Islet of Langerhans (tissue), 1 donor: ENCODE measurements around the gene PPP1R11.
"Not testable (repeated sequence)": the region's sequence is repeated elsewhere in the genome, so short reads cannot be mapped to it uniquely, and the experiment has no call there.

Experiments
- FAIRE-seq: peaks from one replicate; lab custom pipeline; 2011; peaks lifted over from hg19 to GRCh38; lab: Jason Lieb, UNC

The PPP1R11 gene

GRCh38 chr6:30097902-30098768 is 31.1 kb downstream of the PPP1R11 start:
- no peak for FAIRE-seq

DNA sequence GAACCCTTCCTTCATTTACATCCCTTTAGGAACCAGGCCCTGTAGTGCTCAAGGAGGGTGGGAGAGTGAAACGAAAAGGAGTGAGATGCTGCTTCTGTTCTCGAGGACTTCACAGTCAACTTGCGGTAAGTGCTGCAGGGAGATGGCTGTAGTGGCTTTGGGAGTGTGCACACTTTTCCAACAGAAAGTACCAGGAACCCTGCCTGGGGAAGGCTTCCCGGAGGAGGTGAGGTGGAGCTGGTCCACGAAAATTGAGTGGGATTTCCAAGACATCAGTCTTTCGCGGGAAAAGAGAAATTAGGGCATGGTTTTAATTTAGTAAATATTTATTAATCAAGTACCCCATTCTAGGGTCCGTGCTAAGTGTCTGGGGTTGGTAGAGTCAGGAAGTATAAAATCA is 33.2 kb downstream of the PPP1R11 start:
- no peak for FAIRE-seq

GRCh38 chr6:30100585-30101443 is 33.8 kb downstream of the PPP1R11 start:
- no peak for FAIRE-seq

- no peak for FAIRE-seq
These were observed 34.7 kb downstream of the PPP1R11 start for GRCh38 chr6:30101444-30102413.

- no peak for FAIRE-seq
These were observed 35.5 kb downstream of the PPP1R11 start for GRCh38 chr6:30102414-30102969.

DNA sequence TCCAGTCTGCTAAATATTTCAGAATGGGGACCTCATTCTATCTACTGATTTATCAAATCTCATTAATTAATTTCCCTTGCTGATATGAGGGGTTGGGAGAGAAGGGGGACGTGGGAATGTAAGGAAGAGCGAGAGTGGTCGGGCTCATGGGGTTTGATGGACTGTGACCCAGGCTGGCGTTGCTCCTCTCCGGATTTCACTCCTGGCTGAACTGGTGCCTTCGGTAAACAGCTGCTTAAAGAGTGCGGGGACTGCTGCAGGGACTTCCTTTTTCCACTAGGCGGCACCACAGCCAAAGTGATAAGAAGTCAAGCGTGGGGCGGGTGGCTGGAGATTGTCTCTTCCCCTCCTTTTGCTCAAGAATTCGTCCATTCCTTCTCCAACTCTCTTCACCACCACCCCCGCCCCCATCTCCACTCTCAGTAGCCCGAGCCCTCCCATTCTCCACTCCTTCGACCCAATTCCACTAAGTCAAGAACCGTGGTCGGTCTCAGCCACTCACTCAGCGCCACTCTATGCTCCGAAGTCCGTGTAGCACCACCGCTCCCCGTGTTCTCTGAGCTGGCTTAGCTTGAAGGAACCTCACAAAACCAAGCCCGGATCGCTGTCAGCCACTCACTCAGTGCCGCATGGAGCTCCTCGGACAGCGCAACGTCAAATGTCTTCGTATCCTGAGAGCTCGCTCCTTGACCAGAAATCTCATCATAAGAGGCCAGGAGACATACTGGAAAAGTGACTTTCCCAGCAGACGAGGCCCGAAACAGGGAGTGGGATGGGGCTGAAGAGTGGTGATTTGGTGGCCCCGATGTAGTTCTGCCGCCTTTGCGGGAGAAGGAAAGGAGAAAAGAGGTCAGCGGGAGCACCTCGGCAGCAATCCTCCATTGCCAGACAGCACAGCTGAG is 36.2 kb downstream of the PPP1R11 start:
- no peak for FAIRE-seq

DNA sequence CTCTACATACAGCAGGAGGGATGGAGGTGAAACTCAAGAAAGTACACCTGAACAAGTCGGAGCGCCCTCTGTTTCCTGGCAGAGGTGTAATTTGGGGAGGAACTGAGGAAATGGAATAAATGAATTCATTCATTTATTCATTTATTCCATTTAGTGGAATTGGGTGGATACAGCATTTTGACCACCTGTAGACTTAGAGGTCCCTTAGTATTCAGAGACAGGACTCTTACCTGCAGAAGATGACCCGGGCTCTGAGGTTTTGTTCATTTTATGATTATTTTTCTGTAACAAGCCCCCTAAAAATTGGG is 36.8 kb downstream of the PPP1R11 start:
- no peak for FAIRE-seq

DNA sequence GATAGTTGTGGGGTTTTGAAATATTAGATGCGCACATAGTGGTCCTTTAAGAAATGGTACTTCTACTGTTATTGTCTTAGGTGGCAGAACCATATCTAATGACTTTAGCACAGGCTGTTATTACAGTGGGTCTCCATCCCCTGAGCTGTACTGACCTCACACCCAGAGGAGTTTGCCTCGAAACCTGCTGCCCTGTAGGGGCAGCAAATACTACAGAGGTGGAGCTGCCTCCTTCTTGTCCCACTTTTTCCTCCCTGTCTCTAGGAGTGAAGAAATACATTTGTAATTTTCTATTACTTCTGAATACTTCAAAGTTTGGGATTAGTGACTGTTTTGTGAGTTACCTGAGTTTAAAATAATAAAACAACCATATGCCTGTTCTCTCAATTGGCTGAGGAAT is 37.7 kb downstream of the PPP1R11 start:
- no peak for FAIRE-seq

DNA sequence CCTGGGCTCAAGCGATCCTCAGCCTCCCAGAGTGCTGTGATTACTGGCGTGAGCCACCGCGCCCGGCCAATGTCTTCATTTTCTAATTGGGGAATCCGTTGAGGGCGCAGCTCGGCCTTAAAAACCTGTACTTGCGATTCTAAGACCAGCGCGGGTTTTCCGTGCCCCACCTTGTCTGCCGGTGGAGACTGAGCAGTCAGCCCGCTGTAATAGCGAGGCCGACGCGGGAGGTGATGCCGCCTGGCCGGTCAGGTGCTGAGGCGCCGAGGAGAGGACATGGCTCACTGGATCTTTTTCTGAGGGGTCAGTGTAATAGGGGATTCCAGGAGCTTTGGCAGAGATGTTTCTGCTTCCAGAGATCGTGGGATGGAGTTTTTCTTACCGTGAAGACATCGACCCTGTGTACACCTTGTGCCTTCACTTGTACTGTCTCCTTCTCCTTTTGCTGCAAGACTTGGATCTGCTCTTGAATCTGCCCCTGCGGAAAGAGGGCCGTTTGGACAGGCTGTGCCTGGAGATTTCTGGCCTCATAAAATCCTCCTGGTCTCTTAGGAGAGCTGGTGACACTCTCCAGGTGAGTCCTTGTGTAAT is 44.4 kb downstream of the PPP1R11 start:
- FAIRE-seq, result no peak

GRCh38 chr6:30112402-30112994 is 45.5 kb downstream of the PPP1R11 start:
- no peak for FAIRE-seq

- FAIRE-seq, result no peak
These were observed 46.2 kb downstream of the PPP1R11 start, which contains the start of gene TRIM31 for GRCh38 chr6:30113003-30113759. TSS of gene TRIM31 (minus strand) at chr6:30113090. CDS start at chr6:30112805, 285 bp downstream.

GRCh38 chr6:30113841-30114240 is 46.8 kb downstream of the PPP1R11 start:
- no peak for FAIRE-seq

DNA sequence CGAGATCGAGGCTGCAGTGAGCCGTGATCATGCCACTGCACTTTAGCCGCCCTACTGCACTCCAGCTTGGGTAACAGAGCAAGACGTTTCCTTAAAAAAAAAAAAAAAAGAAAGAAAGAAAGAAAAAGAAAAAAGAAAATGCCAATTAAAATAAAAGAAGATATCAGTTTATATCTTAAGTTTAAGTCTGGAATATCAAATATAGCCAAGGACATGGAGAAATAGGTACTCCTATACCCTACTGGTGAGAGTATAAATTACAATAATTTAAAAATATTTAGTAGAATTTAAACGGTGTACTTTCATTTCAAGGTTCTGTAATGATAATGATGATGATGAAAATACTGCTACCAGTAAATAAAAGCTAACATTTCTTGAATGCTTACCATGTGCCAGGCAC is 49.7 kb downstream of the PPP1R11 start:
- no peak for FAIRE-seq

- not testable (repeated sequence) for FAIRE-seq
These were observed 51.7 kb downstream of the PPP1R11 start for GRCh38 chr6:30118691-30119090.
